GM21390 (cell line): ENCODE data around the gene RTP3.
"Not testable (repeated sequence)": the region's sequence is repeated elsewhere in the genome, so short reads cannot be mapped to it uniquely, and the experiment has no call there.

ENCODE experiments used
- ATAC-seq: cut with Tn5 transposase; IDR thresholded peaks from one replicate; pipeline ENCODE4 v1.9.1; 2021; ENCODE audit not compliant: unreplicated experiment

Gene RTP3

GRCh38 chr3:46542801-46543201, 45.0 kb downstream of the RTP3 start:
- ATAC-seq, result no peak

GRCh38 chr3:46544771-46545503, 47.2 kb downstream of the RTP3 start:
- no peak for ATAC-seq

- ATAC-seq, result no peak
Observed at GRCh38 chr3:46545818-46546630, 48.2 kb downstream of the RTP3 start.

GRCh38 chr3:46546896-46547440, 49.2 kb downstream of the RTP3 start:
- no peak for ATAC-seq

GRCh38 chr3:46548611-46549010, 50.8 kb downstream of the RTP3 start:
- not testable (repeated sequence) for ATAC-seq

- no peak for ATAC-seq
Observed at GRCh38 chr3:46549408-46549904, 51.7 kb downstream of the RTP3 start.

- no peak for ATAC-seq
Observed at GRCh38 chr3:46549989-46550388, 52.2 kb downstream of the RTP3 start.
